Medulla oblongata (tissue), 1 donor: ENCODE measurements around the gene HAGH.
"Not testable (repeated sequence)": the region's sequence is repeated elsewhere in the genome, so short reads cannot be mapped to it uniquely, and the experiment has no call there.

Source experiments
- DNase-seq: peaks from one replicate; pipeline ENCODE4 v3.0.0-alpha.2; 2015; ENCODE audit errors: extremely low spot score

Gene HAGH

DNA sequence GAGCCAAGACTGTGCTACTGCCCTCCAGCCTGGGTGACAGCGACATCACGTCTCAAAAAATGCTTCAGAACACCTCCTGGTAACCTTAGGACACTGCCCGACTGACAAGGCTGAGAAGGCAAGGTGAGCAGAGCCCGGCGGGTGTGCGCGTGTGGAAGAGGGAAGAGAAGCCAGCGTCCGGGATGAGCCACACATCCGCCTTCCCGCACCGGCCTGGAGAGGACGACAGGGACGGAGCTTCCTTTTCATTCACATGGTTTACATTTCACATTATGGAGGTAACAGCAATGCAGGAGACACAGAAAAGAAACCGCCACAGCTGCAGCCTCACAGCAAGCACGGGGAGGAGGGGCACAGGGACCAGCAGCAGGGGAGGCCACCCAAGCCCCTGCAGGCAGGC lies 16.5 kb downstream of the HAGH start:
- DNase-seq, result no peak

DNA sequence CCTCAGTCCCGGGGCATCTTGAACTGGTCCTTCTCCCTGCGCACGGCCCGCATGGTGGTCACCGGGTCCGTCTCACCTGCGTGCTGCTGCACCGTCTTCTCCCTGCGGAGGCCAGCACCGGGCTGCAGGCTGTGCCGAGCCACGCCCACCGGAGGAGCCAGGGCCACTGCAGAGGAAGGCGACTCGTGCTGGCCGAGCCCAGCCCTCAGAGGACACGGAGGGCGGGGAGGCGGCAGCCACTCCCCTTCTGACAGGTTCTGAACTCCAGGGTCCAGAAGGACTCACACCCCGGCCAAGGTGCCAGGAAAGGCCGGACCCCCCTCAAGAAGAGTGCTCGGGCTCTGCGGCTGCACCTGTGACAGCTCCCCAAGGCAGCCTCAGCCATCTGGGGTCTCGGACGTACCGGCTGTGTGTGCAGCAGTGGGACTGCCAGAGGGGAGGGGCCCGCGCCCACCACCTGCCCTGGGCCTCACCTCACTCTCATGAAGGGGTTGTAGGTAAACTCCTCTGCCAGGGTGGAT lies 17.3 kb downstream of the HAGH start:
- DNase-seq, result no peak

DNA sequence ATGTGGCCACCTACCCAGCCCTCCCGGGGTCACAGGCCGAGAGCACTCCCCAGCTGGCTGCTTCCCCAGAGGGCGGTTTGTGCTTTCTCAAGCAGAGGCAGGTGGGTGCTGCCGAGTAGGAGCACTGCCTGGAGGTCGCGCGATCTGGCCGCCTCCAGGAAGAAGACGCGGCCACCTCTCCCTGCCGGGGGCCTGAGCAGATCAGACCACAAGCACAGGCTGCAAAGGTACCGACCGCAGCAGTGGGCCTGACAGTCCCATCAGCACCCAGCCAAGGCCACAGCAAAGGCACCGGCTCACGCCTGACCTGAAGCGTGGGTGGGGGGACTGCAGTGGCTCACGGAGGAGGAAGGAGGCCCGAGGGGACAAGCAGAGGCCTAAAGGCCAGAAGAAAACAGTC lies 17.9 kb downstream of the HAGH start:
- no peak for DNase-seq

DNA sequence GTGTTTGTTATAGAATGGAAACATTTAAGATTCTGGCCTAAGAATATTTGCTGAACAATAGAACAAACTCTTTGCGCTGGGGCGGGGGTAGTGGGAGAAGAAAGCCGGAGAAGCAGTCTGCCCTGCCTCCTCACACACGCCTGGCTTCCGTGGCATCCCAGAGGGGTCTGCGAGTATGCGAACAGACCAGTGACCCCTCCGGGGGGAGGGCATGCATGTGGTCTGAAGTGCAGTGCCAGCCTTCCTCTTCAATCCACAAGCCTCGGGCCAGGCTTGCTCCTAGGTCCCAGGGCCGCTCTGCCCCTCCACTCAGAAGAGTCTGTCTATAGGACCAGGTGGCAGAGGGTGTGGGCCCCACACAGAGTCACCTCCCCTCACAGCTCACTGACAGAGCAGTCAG lies 19.0 kb downstream of the HAGH start:
- no peak for DNase-seq

DNA sequence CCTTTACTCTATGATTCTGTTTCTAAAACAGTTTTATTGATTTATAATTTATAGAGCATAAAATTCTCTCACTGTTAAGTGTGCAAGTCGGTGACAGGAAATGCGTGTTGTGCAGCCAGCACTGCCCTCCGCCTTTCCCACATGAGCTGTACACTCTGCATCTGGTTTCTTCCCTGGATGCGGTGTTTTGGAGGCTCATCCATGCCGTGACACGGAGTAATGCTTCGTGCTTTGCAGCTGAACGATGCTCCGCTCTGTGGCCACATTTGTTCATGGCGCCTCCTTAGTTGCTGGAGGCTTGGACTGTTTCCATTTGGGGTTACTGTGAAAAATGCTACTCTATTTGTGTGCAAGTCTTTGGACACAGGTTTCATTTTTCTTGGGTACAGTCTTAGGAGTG lies 25.9 kb downstream of the HAGH start:
- no peak for DNase-seq

DNA sequence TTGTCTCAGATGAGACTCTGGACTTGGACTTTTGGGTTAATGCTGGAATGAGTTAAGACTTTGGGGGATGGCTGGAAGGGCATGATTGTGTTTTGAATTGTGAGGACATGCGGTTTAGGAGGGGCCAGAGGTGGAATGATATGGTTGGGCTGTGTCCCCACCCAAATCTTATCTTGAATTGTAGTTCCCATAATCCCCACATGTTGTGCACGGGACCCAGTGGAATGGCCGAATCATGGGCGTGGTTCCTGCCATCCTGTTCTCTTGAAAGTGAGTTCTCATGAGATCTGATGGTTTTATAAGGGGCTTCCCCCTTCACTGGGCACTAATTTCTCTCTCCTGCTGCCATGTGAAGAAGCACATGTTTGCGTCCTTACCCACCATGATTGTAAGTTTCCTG lies 27.4 kb downstream of the HAGH start:
- DNase-seq, result not testable (repeated sequence)

DNA sequence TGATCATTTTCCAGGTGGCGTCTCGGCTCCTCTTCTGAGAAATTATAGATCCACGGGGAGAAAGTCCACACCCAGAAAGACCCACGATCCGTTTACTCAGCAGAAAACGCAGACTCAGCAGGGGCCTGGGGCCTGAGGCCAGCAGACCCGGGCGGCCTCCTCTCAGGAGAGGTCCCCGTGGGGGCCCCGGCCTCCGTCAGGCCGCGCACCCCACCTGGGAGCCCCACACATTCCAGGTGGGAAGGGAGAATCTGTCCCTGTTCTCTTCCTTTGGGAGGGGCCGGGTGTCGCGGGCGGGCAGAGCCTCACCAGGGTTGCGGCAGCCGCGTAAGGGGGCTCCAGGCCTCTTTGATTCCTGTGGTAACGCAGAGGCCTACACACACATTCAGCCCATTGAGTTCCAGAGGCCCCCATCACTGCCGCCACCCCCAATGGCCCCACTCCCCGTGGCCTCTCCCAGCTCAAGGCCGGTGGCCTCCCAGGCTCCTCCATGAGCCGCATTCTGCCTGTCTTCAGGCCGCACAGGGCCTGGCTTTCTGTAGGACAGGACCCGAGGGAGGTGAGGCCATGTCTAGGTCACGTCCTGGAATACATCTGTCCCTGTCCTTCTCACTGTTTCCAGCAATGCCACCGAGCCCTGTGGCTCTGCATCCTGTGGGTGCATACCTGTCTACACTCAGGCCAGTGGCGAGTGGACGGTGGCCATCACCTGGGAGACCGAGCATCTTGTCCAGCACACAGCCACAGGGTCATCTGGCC lies 31.5 kb downstream of the HAGH start:
- DNase-seq, result no peak

DNA sequence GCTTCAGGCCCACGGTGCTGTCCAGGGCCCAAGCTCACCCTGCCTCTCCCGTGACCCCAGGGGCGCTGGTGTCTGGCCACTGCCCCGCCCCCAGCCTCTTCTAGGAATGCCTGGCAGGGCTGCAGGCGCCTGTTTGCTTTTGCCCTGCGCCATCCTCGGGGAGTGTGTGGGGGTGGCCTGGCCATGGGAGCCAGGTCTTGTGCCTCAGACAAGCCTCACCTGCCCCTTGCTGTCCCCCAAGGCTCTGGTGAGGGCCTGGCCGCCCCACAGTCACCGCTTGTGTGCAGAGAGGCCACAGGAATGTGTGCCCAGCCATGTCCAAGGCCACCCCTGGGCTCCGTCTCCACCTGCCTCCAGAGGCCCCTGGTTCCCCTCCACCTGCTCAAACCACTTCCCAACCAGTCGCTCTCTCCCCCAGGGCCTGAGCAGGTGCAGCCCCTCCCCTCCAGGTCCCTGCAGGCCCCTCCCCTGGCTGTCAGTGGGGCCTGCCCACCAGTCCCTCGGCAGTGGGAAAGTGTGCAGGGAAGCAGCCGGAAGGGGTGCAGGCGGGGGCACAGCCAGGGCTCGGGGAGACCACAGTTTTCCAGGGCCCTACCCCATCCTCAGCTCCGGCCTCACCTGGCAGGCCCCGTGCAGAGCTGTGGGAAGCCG lies 32.3 kb downstream of the HAGH start:
- DNase-seq, result no peak

DNA sequence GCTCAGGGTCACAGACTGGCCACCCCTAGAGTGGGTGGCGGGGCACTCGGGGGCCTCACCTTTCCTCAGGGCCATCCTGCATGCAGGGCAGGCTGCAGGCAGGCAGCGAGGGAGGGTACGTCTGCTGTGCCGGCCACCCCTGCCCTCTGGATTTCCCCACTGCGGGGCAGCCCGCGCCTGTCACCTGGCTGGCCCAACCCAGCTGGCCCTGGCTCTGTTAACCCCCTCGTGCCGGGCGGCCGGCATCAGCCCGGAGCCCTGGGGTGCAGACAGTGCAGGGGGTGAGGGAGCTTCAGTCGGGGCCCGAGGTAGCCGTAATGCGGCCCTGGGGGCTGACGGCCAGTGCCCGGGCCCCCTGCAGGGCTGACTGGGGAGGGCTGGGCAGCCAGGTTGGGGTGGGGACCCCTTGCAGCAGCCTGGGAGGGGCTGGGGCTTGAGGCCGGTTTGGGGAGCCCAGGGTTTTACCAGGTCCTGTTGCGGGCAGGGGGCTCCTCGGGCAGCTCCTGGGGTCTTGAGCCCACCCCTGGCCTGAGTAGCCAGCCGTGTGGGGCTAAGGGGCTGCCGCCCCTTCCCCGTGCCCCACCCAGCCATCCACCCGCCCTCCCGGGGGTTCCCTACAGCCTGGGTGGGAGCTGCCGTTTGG lies 32.9 kb downstream of the HAGH start, which contains the start of gene IGFALS:
Gene IGFALS (minus strand): TSS at position 128 of the 643 bp plus-strand sequence. CDS start 53 bp downstream, at position 75.
- DNase-seq, result no peak

DNA sequence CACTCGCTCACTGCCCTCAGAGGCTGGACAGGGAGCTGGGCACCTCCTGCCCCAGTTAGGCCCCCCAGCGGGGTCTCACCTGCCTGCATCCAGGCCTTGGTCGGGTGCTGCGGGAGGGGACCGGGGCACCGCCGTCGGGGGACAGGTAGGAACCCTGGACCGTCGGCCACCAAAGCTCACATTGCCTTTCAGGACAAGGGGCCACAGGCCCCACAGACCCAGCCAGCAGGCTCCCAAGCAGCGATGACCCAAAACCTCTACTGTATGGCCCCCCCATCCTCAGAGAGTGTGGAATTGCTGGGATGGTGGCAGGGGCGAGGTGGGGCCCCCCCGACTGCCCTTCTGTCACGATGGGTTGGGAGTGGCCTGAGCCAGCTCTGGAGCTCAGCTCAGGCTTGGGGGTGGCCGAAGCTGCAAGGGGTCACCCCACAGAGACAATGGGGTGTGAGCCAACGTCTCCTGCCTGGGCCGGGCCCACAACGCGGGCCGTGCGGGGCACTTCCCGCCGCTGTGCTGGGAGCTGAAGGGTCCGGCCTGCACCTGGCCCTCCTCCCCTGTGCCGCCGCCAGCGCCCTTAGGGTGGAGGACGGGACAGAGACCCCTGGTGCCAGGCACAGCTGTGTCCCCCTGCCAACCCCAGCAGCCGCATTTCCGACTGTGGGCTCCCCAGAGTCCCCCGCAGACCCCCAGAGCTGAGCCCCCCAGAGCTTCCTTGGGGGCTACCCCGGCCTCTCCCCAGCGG lies 33.6 kb downstream of the HAGH start:
- DNase-seq, result no peak

DNA sequence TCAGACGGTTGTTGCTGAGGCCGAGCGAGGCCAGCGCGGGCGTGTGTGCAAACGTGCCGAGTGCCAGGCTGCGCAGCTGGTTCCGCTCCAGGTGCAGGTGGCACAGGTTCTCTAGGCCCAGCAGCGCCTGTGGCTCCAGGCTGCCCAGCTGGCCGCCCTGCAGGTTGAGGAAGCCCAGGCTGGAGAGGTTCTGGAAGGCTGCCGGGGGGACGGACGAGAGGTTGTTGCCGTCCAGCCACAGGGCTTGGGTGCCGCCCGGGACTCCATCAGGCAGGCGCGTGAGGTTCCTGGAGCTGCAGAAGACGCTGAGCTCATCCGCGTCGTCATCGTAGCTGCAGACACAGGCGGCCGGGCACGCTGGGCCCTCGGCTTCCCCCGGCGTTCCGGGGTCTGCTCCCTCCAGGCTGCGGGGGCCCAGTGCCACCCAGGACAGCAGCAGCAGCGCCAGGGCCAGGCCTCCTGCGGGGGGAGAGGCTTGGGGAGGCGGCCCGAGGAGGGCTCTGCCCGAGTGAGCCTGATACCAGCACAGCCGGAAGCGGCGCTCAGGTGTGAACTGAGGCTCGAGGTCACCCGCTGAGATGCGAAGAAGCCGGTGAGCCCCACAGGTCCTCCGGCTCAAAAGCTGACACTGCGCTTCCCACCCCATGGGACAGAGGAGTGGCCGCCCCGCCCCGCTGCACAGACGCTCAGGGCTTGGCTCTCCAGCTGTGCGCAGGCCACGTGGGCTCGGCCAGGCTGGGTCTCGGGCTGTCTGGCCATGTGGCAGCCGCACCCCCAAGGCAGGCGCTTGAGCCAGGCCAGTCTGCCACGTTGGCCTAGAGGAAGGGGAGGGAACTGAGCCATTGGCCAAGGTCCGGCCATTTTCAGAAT lies 34.4 kb downstream of the HAGH start:
- DNase-seq, result no peak

DNA sequence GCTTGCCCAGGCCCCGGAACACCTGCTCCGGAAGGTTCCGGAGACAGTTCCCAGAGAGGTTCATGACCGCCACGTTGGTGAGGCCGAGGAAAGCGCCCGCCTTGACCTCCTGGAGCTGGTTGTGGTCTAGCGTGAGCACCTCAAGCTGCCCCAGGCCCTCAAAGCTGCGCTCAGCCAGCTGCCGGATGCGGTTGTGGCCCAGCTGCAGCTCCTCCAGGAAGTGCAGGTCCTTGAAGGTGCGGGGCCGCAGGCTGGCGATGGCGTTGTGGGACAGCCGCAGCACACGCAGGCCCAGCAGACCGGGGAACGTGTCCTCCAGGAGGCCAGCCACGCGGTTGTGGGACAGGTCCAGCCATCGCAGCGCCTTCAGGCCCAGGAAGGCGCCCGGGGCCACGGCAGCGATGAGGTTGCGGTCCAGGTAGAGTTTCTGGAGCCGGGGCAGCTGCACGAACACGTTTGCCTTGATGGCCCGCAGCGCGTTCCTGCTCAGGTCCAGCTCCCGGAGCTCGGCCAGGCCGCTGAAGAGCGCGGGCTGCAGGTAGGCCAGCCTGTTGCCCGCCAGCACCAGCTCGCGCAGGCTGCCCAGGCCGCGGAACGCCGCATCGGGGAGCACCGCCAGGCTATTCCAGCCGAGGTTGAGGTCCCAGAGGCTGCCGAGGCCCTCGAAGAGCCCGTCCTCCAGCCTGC lies 35.2 kb downstream of the HAGH start:
- no peak for DNase-seq

DNA sequence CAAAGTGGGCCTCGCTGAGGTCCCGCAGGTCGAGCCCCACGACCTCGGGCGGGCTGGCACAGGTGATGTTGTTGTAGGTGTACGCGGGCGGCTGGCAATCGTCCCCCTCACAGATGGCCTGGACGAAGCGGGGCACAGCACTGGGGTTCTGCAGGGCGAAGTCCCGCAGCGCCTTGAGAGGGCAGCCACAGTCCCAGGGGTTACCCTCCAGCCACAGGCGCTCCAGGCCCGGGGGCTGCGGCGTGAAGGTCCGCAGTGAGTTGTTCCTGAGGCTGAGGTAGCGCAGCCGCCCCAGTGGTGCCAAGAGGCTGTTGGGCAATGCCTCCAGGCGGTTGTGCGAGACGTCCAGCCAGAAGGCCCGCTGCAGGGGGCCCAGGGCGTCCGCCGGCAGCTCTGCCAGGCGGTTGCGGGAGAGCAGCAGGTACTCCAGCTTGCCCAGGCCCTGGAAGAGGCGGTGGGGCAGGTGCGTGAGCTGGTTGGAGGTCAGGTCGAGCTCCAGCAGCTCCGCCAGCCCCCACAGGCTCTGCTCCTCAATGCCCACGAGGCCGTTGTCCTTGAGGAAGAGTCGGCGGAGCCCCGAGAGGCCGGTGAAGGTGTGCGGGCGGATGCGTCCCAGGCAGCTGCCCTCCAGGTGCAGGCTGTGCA lies 35.9 kb downstream of the HAGH start:
- no peak for DNase-seq

DNA sequence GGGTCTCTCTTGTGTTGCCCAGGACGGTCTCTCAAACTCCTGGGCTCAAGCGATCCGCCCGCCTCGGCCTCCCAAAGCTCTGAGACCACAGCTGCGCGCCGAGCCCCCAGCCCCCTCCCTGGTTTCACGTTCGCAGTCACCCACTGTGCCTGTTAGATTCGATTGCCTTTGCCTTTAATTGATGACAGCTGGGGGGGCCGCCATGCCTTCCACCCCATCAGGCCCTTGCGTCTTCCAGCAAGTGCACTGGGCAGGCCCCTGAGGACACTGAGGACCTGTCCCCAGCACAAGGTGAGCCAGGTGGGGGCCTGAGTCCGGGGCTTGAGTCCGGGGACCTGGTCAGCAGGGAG lies 36.4 kb downstream of the HAGH start:
- DNase-seq, result no peak

DNA sequence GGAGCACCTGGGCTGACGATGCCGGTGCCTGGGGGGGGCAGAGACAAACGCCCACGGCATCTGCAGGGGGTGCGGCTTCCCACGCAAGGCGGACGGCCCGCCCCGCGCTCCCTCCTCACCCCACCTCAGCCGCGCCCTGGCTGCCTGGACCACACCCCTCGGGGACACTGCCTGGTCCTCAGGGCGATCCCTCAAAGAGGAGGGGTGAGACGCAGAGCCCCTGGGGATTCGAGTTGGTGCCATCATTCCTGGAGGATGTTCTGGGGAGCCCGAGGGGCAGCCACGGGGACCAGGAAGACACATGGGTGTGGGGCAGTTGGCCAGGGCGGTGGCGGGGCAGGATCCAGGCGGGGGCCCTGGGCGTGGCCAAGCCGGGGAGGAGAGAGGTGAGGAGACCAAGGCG lies 37.0 kb downstream of the HAGH start:
- no peak for DNase-seq

DNA sequence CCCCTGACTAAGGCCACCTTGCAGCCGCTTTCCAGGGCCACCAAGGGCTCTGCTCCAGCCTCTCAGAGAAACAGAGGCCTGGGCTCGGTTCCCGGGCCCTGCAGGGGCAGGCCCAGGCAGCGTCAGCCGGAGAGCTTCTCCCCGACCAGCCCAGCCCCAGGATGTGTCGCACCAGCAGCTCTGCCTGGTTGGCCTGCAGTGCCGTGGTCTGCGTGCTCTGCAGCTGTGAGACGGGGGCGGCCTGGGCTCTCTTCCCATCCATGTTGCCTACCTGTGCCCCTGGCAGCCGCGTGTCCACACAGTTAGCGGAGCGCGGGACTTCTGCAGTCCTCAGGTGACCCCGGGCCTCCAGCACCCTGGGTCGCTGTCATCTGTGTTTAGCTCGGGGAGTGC lies 37.9 kb downstream of the HAGH start:
- DNase-seq, result no peak

DNA sequence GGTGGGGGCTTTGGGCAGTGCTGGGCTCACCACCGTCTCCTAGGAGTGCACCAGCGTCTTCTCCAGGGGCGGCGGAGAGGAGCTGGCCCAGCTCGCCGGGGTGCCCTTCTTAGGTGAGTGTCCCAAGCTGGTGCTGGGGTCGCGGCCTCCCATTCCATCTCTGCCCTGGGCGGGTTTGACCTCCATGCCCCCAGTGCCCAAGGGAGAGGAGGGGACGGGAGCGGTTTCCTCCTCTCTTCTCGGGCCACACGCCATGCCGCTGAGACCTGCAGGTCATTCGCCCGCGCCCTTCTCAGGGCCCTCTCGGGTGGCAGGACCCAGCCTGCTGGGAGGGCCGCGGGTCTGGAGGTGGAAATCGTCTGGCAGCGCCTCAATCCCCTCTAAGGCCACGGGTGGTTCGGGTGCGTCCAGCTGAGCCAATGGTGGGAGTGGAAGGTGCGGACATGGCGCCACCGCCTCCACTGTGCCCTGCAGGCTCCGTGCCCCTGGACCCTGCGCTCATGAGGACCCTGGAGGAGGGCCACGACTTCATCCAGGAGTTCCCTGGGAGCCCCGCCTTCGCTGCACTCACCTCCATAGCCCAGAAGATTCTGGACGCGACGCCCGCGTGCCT lies 38.4 kb downstream of the HAGH start:
- no peak for DNase-seq

DNA sequence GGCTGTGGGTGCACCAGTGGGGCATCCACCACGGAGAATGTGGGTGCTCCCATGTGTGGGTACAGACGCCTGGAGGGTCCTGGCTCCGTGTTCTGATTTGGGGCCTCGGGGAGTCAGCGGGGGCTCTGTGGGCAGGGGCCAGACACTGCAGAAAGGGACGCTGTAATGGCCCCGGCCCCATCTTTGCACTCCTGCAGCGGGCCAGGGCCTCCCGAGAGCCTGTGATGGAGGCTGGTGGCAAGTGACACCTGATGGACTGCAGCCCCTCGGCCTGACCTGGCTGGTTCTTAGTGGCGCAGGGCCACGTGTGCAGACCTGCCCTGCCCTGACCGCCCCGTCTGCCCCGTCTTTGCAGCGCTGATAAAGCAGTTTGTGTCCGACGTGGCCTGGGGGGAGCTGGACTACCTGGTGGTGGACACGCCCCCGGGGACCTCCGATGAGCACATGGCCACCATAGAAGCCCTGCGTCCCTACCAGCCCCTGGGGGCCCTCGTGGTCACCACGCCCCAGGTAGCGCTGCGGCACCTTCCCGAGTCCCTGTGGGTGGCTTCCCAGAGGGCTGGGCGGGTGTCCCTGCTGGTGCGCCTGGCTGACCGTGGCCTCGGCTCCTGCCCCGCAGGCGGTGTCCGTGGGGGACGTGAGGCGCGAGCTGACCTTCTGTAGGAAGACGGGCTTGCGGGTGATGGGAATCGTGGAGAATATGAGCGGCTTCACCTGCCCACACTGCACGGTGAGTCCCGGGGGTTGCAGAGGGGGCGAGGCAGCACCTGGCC lies 39.1 kb downstream of the HAGH start:
- no peak for DNase-seq

DNA sequence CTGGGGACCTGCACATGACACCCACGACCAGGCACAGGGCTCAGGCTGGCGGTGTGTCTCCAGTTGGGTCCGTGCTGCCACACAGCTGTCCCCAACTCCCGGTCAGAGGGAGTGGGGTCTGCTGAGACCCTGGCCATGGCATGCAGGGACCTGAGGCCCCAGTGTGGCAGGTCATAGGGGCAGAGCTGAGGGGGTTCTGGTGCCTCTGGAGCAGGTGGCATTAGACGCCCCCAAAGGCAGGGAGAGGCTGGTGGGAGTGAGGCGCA lies 39.6 kb downstream of the HAGH start:
- DNase-seq, result no peak
